ENCODE measurements around the gene CEBPA.

DNA sequence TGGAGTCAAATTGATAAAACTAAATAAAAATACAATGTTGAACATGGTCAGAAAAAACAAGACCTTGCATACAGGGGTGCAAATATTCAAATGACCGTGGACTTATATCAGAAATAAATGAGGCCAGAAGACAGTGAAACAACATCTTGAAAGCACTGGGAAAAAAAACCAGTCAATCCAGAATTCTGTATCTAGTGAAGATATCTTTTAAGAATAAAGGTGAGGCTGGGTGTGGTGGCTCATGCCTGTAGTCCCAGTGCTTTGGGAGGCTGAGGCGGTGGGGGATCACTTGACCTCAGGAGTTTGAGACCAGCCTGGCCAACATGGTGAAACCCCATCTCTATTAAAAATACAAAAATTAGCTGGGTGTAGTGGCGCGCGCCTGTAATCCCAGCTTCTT, 15.2 kb upstream of the CEBPA start:
- TF ChIP-seq CTCF (IDR thresholded peaks at IDR 0.05; ENCODE audit: insufficient read depth, low read length, poor library complexity, severe bottlenecking) = no peak
- TF ChIP-seq EZH2phosphoT487 (conservative IDR thresholded peaks at IDR 0.05; ENCODE audit: low read length) = no peak

Data from SU-DHL-6 (cell line).